NCI-H2107 treated with DMSO at 0.1 percent for 48 hours (cell line): ENCODE results near the gene OR4F15.
"Not testable (repeated sequence)": the region's sequence is repeated elsewhere in the genome, so short reads cannot be mapped to it uniquely, and the experiment has no call there.

ENCODE experiments used
- DNase-seq: peaks from one replicate; lab custom pipeline; 2025; ENCODE audit not compliant: unreplicated experiment; lab: John Stamatoyannopoulos, UW

The OR4F15 gene, protein sequence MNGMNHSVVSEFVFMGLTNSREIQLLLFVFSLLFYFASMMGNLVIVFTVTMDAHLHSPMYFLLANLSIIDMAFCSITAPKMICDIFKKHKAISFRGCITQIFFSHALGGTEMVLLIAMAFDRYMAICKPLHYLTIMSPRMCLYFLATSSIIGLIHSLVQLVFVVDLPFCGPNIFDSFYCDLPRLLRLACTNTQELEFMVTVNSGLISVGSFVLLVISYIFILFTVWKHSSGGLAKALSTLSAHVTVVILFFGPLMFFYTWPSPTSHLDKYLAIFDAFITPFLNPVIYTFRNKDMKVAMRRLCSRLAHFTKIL

GRCh38 chr15:101811902-101812301 is at the start of gene OR4F15:
Gene OR4F15, plus strand, starts transcription at chr15:101812202. Its CDS starts 5,985 bp downstream, at chr15:101818187.
- no peak for DNase-seq

GRCh38 chr15:101764669-101765339 is 47.2 kb upstream of the OR4F15 start:
- not testable (repeated sequence) for DNase-seq

GRCh38 chr15:101765340-101765671 is 46.7 kb upstream of the OR4F15 start:
- not testable (repeated sequence) for DNase-seq

DNA sequence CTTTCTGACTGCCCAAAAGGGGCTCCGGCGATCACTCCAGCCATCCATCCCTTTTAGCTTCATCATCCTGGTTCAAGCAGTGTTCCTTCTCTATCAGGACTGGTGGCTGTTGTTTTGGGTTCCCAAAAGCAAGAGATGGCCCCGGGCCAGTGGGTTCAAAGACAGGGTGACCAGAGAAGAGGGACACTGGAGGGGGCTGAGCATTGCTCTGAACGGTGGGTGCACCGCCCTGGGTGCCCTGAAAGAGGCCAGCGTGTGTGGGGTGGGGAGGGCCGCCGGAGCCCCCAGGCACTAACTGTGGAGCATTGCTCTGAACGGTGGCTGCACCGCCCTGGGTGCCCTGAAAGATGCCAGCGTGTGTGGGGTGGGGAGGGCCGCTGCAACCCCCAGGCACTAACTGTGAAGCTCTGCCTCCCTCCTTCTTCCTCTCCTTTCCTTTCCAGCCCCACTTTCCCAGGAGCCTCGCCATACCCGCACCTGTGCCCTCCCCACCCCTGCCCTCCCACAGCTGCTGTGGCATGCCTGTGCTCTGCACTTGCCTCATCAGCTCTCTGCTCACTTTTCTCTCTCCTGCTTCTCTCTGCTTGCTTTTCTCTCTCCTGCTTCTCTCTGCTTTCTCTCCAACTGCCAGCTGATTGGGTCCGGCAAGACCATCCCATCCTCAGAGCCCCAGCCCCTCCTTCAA is 46.1 kb upstream of the OR4F15 start:
- DNase-seq: no peak

GRCh38 chr15:101767083-101767640 is 44.8 kb upstream of the OR4F15 start:
- not testable (repeated sequence) for DNase-seq

DNA sequence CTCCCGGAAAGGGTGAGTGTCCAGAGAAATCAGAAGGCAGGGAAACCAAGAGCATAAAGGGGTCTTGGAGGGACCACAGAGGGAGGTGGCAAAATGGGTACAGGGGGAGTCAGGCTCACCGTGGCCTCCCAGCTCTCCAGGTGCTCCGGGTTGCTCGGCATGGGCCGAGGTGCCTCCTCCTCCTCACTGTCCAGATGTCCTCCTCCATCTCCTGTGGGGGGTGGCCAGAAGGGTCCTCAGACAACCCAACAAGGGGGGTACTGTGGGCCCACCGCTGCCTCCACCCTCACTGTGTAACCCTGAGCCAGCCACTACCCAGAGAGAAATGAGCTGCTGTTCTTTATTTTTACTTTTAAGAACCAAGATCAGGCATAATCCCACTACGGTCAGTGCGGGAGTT is 39.1 kb upstream of the OR4F15 start:
- DNase-seq: no peak

DNA sequence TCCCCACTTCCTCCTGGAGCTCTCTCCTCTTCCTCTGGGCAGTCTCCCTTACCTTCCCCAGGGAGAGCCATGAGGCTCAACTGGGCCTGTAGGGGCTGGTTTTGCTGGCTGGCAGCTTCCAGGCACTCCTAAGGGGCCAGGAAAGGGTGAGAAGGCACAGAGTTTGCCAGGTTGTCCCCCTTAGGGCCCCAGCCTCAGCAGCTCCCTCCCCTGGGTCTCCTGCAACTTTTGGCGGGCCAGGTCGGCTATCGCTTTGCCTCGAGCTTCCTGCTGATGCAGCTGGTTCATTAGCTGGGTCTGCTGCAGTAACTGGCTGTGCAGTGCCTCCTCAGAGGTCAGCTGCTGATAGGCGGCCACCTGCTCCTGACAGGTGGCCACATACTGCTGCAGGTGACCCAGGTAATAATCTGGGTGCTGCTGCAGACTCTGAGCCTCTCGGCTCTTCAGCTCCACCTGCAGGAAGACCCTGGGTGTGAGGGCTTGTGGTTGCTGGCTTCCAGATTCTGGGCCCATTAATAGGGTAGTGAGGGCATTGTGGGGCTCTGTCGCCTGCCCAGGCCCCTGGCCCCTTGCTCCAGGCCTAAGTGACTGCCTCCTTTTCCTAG is 38.4 kb upstream of the OR4F15 start:
- DNase-seq: peak; percentile 5

DNA sequence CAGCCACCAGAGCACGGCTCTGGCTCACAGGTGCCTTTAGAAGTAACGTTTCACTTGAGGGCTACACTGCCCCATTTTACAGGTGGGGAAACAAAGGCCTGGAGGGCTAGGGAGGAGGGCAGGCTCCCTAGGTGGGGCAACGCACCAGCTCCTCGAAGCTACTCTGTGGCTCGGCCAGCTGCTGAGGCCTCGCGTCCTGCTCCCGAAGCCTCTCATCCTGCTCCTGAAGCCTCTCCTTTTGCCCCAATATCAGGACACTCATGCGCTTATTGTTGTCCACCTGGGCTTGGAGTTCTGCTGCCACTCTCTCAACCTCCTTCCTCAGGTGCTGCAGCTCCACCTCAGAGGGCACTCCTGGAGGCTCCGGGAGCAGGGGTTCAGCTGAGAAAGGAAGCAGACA is 36.9 kb upstream of the OR4F15 start:
- no peak for DNase-seq

DNA sequence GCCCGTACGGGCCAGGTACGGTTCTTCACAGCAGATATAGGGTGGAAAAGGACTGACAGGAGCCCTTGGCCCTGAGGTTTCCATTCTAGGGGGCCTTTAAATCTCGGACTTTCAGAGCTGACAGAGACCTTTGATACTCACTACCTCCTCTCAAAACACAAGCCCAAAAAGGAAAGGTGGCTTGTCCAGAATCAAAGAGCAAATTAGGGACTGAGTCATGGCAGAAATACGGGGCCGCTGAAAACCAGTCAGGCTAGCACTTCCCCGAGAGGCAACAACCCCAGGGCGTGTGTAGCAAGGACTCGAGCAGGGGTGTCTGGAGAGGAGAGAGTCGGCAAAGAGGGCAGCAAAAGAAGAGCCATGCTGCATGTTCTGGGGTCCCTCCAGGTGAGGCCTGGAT is 33.4 kb upstream of the OR4F15 start:
- DNase-seq: not testable (repeated sequence)

DNA sequence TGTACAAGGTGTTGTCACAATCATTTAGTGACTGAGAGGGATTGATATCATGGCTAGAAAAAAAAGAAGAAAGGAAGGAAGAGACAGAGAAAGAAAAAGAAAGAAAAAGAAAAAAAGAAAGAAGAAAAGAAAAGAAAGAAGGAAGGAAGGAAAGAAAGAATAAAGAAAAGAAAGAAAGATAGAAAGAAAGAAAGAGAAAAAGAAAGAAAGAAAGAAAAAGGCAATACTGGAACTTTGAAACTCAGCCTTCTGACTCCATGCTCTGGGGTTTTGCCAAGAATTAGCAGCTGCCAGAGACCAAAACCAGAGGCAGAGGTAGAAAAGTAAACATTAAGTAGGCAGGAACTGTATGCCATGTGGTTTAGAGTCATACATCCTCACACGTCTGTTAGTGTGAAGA is 31.8 kb upstream of the OR4F15 start:
- DNase-seq: not testable (repeated sequence)

- no peak for DNase-seq
These were observed 30.1 kb upstream of the OR4F15 start for GRCh38 chr15:101781928-101782327.

- DNase-seq: no peak
These were observed 27.4 kb upstream of the OR4F15 start for GRCh38 chr15:101784644-101785043.

DNA sequence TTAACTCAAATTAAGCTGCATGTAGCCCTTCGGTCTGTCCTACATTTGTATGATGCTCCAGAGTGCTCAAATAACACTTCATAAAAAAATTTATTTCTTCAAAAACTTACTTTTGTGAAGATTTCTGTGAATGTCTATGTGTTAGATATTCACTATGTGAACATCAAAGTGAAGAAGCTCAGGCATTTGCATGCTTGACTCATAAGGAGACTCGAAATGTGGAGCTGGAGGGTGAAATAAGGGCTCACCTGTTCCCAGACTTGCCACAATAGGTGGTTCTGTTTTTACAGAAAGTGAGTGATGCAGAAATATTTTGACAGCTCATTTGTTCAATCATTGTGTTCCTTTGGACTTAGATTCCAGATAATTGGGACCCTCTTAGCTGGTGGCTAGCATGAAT is 25.6 kb upstream of the OR4F15 start:
- DNase-seq: not testable (repeated sequence)

- not testable (repeated sequence) for DNase-seq
These were observed 24.0 kb upstream of the OR4F15 start for GRCh38 chr15:101788001-101788400.

DNA sequence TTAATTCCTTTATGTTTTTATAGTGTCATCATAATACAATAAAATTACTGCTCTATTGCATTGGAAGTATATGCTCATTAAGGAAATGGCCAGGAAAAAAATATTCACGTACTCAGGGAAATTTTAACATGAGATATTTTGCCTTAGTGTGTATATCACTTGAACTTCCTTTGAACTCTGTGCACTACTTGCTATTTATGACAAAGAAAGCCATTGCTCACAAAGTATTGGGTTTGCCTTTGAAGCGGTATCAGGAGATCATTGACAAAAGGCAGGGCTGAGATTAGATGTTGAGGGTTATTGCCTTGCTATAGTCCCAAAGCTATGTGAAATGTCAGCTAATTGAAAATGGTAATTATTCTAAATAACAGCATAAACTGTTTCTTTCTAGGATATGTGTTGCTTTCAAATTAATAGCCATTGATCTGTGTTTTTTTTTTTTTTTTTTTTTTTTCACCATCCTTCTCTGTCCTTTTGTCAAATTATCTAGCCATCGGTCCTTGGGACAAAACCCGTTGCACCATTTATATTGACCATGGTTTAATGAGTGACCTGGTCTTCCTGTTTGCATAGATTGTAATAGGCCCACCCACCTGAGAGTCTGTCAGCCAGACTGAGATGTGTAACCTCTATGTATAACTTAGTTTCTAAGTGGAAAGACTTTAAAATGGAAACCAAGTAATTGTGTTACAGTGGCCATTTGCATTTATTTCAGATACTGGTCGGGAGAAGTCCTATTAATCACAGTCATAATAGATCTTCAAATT is 23.3 kb upstream of the OR4F15 start:
- not testable (repeated sequence) for DNase-seq

DNA sequence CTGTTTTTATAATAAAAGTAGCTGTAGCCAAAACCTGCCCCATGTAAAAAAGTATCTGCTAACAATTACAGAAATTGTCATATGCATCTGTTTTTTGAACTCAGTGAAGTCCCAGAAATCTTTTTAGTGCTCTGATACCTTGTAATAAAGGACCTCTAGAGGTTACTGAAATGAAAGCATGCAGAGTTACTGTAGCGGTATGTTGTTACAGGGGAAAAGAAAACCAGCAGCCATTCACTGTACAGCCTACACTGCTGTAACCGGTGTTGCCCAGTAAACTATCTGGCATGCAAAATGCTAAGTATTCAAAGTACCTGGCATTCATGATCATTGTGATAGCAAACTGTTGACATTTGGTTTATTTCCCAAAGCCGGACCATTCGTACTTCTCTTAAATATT is 21.3 kb upstream of the OR4F15 start:
- DNase-seq: not testable (repeated sequence)

GRCh38 chr15:101793981-101794380 is 18.0 kb upstream of the OR4F15 start:
- DNase-seq: not testable (repeated sequence)

DNA sequence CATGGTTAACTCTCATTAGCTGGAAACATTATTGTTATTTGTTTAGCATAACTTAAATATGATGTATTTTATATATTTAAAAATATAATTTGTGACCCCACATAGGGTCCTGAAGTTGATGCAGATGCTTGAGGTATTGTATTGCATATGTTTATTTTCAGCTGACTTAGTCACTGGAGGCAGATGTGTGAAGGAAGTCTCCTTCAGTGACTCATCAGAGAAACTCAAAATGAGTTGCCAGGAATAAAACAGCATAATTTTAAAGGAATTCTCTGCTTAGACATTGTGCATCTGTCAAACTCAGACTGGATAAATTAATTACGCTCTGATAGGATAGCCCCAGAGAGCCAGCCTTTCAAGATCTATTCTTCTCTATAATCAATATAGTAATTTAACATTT is 16.5 kb upstream of the OR4F15 start:
- no peak for DNase-seq

- DNase-seq: no peak
These were observed 12.3 kb upstream of the OR4F15 start for GRCh38 chr15:101799665-101800064.

DNA sequence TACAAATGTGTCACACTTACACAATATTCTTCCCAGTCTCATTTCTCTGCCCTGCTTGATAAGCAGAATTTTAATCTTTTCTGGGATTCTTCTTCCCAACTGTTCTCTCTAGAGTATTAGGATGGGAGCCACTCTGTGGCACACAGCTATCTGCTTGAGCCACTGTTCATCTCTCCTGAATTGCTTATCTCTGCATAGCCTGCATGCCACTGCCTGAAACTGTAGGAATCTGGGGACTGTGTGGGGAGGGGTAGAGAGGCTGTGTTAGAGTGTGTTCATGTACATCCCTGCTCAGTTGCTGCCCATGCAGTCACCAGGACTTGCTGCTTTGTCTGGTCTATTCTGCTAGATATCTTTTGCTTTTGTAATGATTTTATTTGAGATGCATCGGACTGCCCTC is 11.0 kb upstream of the OR4F15 start:
- no peak for DNase-seq

GRCh38 chr15:101803209-101803608 is 8.8 kb upstream of the OR4F15 start, which contains the start of gene OR4F6:
Gene OR4F6, plus strand, starts transcription at chr15:101803509. Its CDS starts 2,211 bp downstream, at chr15:101805720.
- DNase-seq: no peak
